ENCODE measurements around the gene CHID1.

Gene CHID1

DNA sequence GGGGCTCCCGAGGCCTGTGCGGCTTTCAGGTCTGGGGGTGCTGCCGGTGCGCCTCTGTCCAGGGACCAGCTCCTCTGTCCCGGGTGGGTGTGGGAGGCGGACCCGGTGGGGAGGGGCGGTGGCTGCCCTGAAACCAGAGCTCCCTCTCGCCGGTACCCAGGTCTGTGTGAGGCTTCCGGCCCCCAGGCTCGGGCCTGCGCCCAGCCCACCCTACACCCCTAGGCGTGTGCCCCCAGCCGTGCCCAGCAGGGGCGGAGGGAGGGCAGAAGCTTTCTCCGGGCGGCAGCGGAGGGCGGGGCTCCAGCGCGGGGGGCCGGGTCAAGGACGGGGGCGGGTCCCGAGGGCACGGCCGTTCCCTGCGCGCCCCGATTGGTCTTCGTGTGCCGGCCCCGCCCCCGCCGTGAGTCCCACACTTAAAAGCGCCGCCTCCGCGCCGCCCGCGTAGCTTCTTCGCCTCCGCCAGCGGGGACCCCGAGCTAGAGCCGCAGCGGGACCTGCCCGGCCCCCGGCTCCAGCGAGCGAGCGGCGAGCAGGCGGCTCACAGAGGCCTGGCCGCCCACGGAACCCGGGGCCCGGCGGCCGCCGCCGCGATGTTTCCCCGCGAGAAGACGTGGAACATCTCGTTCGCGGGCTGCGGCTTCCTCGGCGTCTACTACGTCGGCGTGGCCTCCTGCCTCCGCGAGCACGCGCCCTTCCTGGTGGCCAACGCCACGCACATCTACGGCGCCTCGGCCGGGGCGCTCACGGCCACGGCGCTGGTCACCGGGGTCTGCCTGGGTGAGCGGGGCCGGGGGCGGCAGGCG, 91.3 kb downstream of the CHID1 start:
- TF ChIP-seq, protein P1, sequence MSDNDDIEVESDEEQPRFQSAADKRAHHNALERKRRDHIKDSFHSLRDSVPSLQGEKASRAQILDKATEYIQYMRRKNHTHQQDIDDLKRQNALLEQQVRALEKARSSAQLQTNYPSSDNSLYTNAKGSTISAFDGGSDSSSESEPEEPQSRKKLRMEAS (IDR thresholded peaks at IDR 0.05) = peak; percentile 48
- TF ChIP-seq CREB1 (IDR thresholded peaks at IDR 0.05; ENCODE audit: low read depth) (no peak), TEAD4 (IDR thresholded peaks at IDR 0.05) (no peak), ZBTB7A (IDR thresholded peaks at IDR 0.05; ENCODE audit: low read depth) (peak; percentile 90), TAF1 (IDR thresholded peaks at IDR 0.05; ENCODE audit: low read depth) (peak; percentile 28; the same call in 1 of the 2 replicates), EP300 (IDR thresholded peaks at IDR 0.05; ENCODE audit: borderline replicate concordance) (no peak), EGR1 (IDR thresholded peaks at IDR 0.05) (peak; percentile 77), TCF12 (IDR thresholded peaks at IDR 0.05; ENCODE audit: low read depth) (no peak)
- TF ChIP-seq, protein P2, sequence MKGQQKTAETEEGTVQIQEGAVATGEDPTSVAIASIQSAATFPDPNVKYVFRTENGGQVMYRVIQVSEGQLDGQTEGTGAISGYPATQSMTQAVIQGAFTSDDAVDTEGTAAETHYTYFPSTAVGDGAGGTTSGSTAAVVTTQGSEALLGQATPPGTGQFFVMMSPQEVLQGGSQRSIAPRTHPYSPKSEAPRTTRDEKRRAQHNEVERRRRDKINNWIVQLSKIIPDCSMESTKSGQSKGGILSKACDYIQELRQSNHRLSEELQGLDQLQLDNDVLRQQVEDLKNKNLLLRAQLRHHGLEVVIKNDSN (IDR thresholded peaks at IDR 0.05) = no peak
- TF ChIP-seq, protein P3, sequence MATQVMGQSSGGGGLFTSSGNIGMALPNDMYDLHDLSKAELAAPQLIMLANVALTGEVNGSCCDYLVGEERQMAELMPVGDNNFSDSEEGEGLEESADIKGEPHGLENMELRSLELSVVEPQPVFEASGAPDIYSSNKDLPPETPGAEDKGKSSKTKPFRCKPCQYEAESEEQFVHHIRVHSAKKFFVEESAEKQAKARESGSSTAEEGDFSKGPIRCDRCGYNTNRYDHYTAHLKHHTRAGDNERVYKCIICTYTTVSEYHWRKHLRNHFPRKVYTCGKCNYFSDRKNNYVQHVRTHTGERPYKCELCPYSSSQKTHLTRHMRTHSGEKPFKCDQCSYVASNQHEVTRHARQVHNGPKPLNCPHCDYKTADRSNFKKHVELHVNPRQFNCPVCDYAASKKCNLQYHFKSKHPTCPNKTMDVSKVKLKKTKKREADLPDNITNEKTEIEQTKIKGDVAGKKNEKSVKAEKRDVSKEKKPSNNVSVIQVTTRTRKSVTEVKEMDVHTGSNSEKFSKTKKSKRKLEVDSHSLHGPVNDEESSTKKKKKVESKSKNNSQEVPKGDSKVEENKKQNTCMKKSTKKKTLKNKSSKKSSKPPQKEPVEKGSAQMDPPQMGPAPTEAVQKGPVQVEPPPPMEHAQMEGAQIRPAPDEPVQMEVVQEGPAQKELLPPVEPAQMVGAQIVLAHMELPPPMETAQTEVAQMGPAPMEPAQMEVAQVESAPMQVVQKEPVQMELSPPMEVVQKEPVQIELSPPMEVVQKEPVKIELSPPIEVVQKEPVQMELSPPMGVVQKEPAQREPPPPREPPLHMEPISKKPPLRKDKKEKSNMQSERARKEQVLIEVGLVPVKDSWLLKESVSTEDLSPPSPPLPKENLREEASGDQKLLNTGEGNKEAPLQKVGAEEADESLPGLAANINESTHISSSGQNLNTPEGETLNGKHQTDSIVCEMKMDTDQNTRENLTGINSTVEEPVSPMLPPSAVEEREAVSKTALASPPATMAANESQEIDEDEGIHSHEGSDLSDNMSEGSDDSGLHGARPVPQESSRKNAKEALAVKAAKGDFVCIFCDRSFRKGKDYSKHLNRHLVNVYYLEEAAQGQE (IDR thresholded peaks at IDR 0.05; ENCODE audit: low read depth) = no peak

DNA sequence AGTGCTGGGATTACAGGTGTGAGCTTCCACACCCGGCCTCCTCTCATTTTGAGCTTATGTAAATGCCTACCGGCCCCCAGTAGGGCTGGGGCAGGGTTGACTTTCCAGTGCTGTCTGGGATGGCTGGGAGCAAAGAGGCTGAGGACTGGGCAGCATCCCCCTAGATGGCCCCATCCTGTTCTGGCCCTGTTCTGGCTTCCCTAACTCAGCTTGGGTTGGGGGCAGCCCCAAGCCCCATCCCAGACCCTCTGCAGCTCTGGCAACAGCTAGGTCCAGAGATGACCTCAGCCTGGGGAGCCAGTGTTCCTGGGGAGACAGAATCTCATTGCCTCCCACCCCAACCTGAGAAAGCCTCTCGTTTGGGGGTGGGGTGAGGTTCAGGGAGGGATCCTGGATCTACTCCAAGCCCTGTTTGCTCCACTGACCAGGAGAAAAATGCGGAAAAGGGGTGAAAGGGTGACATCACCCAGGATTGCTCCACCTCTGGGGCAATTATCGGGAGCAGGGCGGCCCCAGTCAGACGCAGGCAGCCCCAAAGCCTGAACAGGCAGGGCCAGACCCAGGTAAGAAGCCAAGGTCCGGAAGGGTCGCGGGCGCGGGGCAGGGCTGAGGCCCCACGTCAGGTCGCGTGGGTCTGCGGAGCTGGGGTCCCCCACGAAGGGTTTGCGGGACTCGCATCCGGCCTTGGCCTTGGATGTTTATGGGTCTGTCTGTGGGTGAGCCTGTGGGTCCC, 92.0 kb downstream of the CHID1 start, which contains the start of gene PNPLA2:
TSS of gene PNPLA2 (plus strand) at position 519 of the 733 bp plus-strand sequence. CDS start 805 bp downstream, outside the sequence.
- TF ChIP-seq CEBPB (IDR thresholded peaks at IDR 0.05) (peak; percentile 92), TCF12 (IDR thresholded peaks at IDR 0.05; ENCODE audit: low read depth) (peak; percentile 48), TAF1 (IDR thresholded peaks at IDR 0.05; ENCODE audit: low read depth) (no peak; the same call in none of the 2 replicates), NFIC (IDR thresholded peaks at IDR 0.05) (peak; percentile 85), EP300 (IDR thresholded peaks at IDR 0.05; ENCODE audit: borderline replicate concordance) (0 out of 2 replicates have a peak, but pooled peaks have one; percentile 26), YY1 (IDR thresholded peaks at IDR 0.05; ENCODE audit: low read depth) (no peak), RAD21 (IDR thresholded peaks at IDR 0.05; ENCODE audit: low read depth) (no peak), TEAD4 (IDR thresholded peaks at IDR 0.05) (peak; percentile 59; the same call in 1 of the 2 replicates), FOXM1 (IDR thresholded peaks at IDR 0.05; ENCODE audit: borderline replicate concordance, low read depth) (no peak), ZBTB7A (IDR thresholded peaks at IDR 0.05; ENCODE audit: low read depth) (no peak; the same call in 1 of the 2 replicates)
- TF ChIP-seq, protein P2 (IDR thresholded peaks at IDR 0.05) = no peak
- TF ChIP-seq, protein P3 (IDR thresholded peaks at IDR 0.05; ENCODE audit: low read depth) = no peak
